HG03135 (cell line): Measurements from ENCODE around the gene CNN3.
A peak's percentile ranks its signal among the peaks of the same experiment; 100 is the strongest.

Experiments used
- ATAC-seq: cut with Tn5 transposase; IDR thresholded peaks from one replicate; pipeline ENCODE4 v1.9.1; 2021; ENCODE audit warnings: mild to moderate bottlenecking, moderate library complexity; ENCODE audit not compliant: unreplicated experiment

Gene CNN3

GRCh38 chr1:94858276-94858675 lies 68.6 kb downstream of the CNN3 start:
- ATAC-seq: no peak

DNA sequence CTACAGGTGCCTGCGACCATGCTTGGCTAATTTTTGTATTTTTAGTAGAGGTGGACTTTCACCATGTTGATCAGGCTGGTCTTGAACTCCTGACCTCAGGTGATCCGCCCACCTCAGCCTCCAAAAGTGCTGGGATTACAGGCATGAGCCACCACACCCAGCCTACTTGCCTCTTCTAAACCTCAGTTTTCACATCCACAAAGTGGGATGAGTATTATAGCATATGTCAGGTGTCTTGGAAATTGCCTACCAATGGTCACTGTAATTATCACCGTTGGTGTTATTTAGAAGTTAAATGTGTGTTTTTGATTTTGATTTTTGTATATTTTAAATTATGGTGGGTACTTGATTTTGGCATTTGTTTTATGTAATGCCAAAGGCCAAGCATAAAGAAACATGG lies 70.0 kb downstream of the CNN3 start:
- ATAC-seq: no peak

DNA sequence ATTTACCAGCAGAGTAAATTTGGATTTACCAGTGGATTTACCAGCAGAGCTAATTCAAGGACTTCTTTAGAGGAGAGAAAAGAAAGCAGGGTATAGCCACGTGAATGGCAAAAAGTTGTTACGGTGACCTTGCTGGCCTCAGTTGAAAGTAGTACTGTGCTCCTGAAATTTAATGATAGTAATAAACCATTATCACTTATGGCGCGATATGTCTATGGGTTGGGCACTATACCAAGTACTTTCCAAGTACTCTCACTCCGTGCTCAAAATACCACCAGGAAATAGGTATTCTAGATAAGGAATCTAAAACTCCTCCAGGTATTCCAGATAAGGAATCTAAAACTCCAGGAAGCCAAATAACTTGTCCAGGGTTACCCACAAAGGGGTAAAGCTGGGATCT lies 70.9 kb downstream of the CNN3 start:
- ATAC-seq: no peak

DNA sequence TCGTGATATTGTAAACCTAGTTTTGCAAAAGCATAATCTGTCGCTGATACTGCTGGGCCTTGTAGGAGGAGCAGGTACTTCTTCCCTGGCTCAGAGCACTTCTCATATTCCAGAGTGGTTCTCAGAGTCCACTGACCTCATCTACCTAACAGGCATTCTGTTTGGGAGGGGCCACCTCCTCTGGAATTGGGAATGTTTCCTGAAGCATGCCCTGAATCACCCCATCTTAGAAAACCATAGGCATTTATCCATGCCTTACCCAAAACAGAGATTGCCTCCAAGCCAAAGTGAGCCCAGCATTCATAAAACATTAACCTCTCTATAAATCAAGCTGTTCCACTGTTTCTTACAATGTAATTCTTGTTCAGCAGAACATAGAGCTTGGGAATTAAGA lies 71.6 kb downstream of the CNN3 start:
- ATAC-seq: no peak

DNA sequence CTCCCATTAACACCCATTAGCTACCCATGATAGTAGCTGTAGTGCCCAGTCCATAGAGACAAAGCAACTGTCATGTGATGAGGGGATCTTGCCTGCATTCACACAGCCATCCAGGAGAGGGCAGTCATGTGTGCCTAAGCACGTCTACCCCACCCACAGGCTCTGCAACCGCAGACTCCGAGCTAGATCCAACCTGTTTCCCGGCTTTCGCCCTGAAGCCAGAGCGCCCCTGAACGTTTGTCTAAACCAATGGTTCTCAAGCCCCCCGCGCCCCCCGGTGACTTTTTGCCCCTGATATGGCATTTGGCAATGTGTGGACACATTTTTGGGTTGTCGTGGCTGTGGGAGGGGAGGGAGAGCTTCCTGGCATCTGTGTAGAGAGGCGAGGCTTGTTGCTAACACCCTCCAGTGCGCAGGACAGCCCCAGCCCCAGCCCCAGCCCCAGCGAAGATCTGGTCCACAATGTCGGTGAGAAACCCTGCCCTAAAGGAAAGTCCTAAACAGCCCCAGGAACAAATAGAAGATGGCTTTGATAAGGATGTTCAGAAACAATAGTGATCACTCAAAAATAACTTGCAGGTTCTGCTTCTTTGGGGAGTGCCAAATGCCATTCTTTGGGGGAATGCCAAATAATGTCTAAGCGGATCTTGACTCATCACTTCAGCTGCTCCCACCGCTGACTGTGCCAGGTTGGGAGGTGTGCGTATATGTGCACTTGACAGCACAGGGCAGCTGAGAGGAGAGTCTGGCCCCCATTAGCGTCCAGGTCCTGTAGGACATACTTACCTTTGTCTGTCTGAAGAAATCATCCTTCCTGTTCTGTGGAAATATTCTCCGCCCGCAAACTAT lies 72.2 kb downstream of the CNN3 start:
- ATAC-seq: peak; percentile 99

GRCh38 chr1:94852788-94853187 lies 74.1 kb downstream of the CNN3 start:
- no peak for ATAC-seq

GRCh38 chr1:94851571-94851970 lies 75.3 kb downstream of the CNN3 start:
- no peak for ATAC-seq
